HUES64 (cell line): ENCODE results near the gene PILRA.
A peak's percentile ranks its signal among the peaks of the same experiment; 100 is the strongest.
"Not testable (repeated sequence)": the region's sequence is repeated elsewhere in the genome, so short reads cannot be mapped to it uniquely, and the experiment has no call there.

Experiments
- H3K27ac ChIP-seq: 2 replicates; pipeline ENCODE4 v1.7.0; 2013; ENCODE audit warnings: low read depth, low read length, inconsistent platforms
- H3K27me3 ChIP-seq: 2 replicates; pipeline ENCODE4 v1.6.1; 2013; ENCODE audit warnings: mild to moderate bottlenecking, low read length; ENCODE audit not compliant: insufficient read depth
- H3K36me3 ChIP-seq: 2 replicates; pipeline ENCODE4 v1.6.1; 2013; ENCODE audit warnings: mild to moderate bottlenecking, low read length; ENCODE audit not compliant: insufficient read depth
- H3K4me1 ChIP-seq: 2 replicates; pipeline ENCODE4 v1.6.1; 2013; ENCODE audit warnings: mild to moderate bottlenecking, low read length, moderate library complexity; ENCODE audit not compliant: insufficient read depth
- H3K4me3 ChIP-seq: 2 replicates; pipeline ENCODE4 v1.5.1; 2013; ENCODE audit warnings: mild to moderate bottlenecking, low read length, moderate library complexity
- H3K9ac ChIP-seq: 2 replicates; pipeline ENCODE4 v1.6.1; 2013; ENCODE audit warnings: mild to moderate bottlenecking, low read depth, low read length
- H3K9me3 ChIP-seq: 2 replicates; pipeline ENCODE4 v1.6.1; 2013; ENCODE audit warnings: low read depth, low read length; ENCODE audit not compliant: insufficient read depth
- WGBS: fragments of 150-250, 120-280 bp; methylation state at CpG from one replicate; pipeline ENCODE4 v1.1.7; 2013; ENCODE audit warnings: missing lambda C conversion rate; 5-methylcytosine and 5-hydroxymethylcytosine counted together

Gene PILRA

DNA sequence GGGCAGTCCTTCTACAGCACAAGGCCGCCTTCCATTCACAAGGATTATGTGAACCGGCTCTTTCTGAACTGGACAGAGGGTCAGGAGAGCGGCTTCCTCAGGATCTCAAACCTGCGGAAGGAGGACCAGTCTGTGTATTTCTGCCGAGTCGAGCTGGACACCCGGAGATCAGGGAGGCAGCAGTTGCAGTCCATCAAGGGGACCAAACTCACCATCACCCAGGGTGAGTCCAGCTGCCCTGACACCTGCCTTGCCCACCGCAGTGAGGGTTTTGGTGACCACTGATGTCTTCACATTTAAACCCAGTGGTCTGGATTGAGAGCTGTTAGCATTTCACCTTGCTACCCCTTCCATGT, 14.5 kb upstream of the PILRA start:
- 96% methylated on average over 8 of the region's 8 CpGs for WGBS
- H3K4me3 ChIP-seq: no peak overlapping the region
- H3K27ac ChIP-seq: no peak overlapping the region
- no peaks in the 10 kb centered on the region for H3K4me1 ChIP-seq
- no peak overlapping the region for H3K9ac ChIP-seq
- H3K9me3 ChIP-seq: no peaks in the 10 kb centered on the region
- no peaks in the 10 kb centered on the region for H3K27me3 ChIP-seq
- H3K36me3 ChIP-seq: peaks cover 95% of the 10 kb centered on the region

DNA sequence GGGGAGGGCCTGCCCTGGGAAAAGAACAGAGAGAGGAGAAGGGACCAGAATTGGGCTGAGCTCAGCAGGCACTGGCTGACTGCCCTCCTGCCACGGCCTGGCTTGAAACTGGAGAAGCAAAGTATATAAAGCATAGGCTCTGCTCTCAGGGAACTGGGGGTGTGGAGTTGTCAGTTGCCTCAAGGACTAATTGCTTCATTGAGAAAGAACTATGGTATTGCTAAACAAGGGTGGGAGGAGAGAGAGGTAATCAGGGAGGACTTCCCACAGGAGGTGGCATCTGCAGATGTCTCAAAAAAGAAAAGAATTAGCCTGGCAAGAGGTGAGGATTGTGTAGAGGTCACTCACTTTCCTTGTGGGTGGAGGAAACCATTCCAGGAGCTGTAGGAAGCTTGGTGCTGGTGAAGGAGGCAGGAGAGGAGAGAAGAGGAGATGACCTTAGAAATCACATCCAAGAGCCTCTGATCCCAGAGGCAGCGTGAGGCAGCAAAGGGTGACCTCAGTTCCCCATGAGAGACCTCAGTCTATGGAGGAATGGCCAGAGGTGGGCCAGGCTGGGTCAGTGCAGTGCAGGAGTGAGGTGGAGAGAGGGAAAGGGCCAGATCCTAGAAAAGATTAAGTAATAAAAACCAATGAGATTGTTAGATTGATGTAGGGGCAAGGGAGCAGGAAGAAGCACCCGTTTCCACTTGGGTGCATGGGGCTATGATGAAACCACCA, 13.0 kb upstream of the PILRA start:
- H3K9ac ChIP-seq: no peak overlapping the region
- peaks cover 88% of the 10 kb centered on the region for H3K36me3 ChIP-seq
- no peaks in the 10 kb centered on the region for H3K4me1 ChIP-seq
- 95% methylated on average over 3 of the region's 3 CpGs for WGBS
- no peaks in the 10 kb centered on the region for H3K27me3 ChIP-seq
- no peaks in the 10 kb centered on the region for H3K9me3 ChIP-seq
- no peak overlapping the region for H3K4me3 ChIP-seq
- no peak overlapping the region for H3K27ac ChIP-seq

DNA sequence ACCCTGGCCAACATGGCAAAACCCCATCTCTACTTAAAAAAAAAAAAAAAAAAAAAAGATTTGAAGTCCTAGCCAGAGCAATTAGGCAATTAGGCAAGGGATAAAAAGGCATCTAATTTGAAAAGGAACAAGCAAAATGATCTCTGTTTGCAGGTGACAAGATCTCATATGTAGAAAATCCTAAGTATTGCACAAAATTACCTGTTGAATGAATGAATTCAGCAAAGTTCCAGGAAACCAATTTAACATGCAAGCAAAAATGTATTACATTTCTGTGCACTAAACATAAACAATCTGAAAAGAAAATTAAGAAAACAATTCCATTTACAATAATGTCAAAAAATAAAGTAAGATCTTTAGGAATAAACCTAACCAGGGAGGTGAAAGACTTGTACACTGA, 10.2 kb upstream of the PILRA start:
- Histone ChIP-seq H3K36me3 (peaks cover 69% of the 10 kb centered on the region), H3K4me3 (no peak overlapping the region)

DNA sequence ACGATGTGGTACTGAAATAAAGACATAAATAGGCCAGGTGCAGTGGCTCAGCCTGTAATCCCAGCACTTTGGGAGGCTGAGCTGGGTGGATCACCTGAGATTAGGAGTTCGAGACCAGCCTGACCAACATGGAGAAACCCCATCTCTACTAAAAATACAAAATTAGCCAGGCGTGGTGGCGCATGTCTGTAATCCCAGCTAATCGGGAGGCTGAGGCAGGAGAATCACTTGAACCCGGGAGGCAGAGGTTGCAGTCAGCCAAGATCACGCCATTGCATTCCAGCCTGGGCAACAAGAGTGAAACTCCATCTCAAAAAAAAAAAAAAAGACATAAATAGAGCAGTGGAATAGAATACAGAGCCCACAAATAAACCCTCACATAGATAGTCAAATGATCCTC, 9.5 kb upstream of the PILRA start:
- not testable (repeated sequence) for H3K27me3 ChIP-seq, H3K4me1 ChIP-seq, H3K27ac ChIP-seq, H3K9me3 ChIP-seq, H3K9ac ChIP-seq, H3K4me3 ChIP-seq
- WGBS: 90% methylated on average over 7 of the region's 7 CpGs
- H3K36me3 ChIP-seq: peaks cover 62% of the 10 kb centered on the region

More for the DNA sequence above, 10.2 kb upstream of the PILRA start:
- Histone ChIP-seq H3K27me3 (no peaks in the 10 kb centered on the region), H3K9me3 (no peaks in the 10 kb centered on the region), H3K9ac (no peak overlapping the region), H3K27ac (no peak overlapping the region), H3K4me1 (no peaks in the 10 kb centered on the region)

DNA sequence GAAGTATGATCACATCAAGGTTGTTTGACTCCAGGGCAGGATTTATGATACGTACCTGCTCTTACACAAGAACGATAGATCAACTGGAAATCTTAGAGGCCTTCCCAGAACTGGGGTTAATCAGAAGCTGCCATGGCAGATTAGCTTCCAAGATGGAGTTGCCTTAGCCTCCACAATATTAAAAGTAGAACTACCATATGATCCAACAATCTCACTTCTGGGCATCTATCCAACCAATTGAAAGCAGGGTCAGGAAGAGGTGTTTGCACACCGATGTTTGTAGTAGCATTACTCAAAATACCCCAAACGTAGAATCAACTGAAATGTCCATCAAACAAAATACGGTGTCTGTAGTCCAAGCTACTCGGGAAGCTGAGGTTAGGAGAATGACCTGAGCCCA, 8.8 kb upstream of the PILRA start:
- H3K4me3 ChIP-seq: no peak overlapping the region
- peaks cover 55% of the 10 kb centered on the region for H3K36me3 ChIP-seq
- no peaks in the 10 kb centered on the region for H3K27me3 ChIP-seq
- no peak overlapping the region for H3K27ac ChIP-seq
- 97% methylated on average over 6 of the region's 6 CpGs for WGBS
- no peaks in the 10 kb centered on the region for H3K9me3 ChIP-seq
- no peak overlapping the region for H3K9ac ChIP-seq
- no peaks in the 10 kb centered on the region for H3K4me1 ChIP-seq

DNA sequence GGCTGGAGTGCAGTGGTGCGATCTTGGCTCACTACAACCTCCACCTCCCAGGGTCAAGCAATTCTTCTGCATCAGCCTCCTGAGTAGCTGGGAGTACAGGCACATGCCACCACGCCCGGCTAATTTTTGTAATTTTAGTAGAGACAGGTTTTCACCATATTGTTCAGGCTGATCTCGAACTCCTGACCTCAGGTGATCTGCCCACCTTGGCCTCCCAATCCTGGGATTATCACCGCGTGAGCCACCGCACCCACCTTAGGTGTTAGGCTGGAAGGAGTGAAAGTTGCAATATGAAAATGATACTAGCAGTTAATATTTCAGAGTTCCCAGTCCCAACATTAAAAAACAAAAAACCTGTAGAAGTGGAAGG, 7.3 kb upstream of the PILRA start:
- not testable (repeated sequence) for H3K9me3 ChIP-seq, H3K4me1 ChIP-seq, H3K4me3 ChIP-seq, H3K27me3 ChIP-seq, H3K9ac ChIP-seq, H3K27ac ChIP-seq
- H3K36me3 ChIP-seq: peaks cover 41% of the 10 kb centered on the region
- 95% methylated on average over 7 of the region's 7 CpGs for WGBS

DNA sequence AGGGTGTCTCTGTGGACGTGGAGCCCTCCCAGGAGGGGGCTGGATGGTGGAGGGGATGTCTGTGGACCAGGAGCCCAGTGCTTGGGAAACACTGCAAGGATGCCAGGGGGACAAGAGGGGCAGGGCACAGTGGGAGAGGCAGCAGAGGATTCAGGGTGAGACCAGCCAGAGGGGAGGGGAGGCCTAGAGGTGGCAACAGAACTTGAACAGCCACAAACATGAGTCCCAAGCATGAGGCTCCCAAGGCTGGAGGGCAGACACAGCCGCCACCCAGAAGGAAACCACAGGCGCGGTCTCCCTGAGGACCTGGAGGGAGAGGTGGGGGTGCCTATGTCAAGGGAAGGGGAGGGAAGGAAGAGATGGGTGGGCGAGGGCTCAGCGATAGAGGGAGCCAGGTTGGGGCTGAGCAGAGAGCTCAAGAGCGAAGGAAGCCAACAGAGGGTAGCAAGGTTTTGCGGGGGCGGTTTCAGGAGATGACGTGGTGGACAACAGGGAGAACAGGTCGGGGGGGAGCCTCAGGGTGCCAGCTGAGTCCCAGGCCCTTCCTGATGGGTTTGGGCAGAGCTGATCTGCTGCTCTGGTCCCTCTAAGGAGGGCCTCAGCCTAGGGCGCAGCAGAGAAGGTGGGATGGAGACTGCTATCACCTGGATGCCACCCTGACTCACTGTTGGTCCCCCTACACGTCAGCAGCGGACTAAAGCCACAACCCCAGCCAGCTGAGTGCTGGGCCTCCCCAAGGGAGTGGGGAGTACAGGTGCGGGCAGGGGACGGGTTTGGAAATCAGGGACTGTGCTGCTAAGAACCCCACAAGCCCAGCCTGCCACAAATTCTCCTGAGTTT, 6.7 kb upstream of the PILRA start:
- H3K36me3 ChIP-seq: peaks cover 35% of the 10 kb centered on the region
- 92% methylated on average over 16 of the region's 16 CpGs for WGBS
- no peaks in the 10 kb centered on the region for H3K9me3 ChIP-seq
- H3K4me3 ChIP-seq: no peak overlapping the region
- H3K9ac ChIP-seq: no peak overlapping the region
- H3K27me3 ChIP-seq: no peaks in the 10 kb centered on the region
- H3K4me1 ChIP-seq: peaks cover 9% of the 10 kb centered on the region; the same call in 1 of the 2 replicates
- no peak overlapping the region for H3K27ac ChIP-seq

DNA sequence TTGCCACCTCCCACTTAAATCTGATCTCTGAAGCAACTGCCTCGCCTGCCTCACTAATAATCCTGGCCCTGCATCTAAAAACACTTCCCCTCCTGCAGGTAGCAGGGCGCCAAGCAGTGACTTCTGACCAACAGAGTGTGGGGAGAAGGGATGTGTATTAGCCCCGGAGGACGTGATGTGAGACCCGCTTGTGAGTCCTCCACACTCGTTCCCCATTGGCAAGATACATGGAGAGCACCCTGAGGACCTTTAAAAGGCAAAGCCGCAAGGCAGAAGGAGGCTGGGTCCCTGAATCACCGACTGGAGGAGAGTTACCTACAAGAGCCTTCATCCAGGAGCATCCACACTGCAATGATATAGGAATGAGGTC, 6.1 kb upstream of the PILRA start:
- Histone ChIP-seq H3K4me3 (no peak overlapping the region), H3K9me3 (no peaks in the 10 kb centered on the region), H3K9ac (no peak overlapping the region), H3K27ac (no peak overlapping the region), H3K36me3 (peaks cover 29% of the 10 kb centered on the region), H3K27me3 (no peaks in the 10 kb centered on the region), H3K4me1 (peaks cover 10% of the 10 kb centered on the region; the same call in 1 of the 2 replicates)
- WGBS: 90% methylated on average over 8 of the region's 8 CpGs

DNA sequence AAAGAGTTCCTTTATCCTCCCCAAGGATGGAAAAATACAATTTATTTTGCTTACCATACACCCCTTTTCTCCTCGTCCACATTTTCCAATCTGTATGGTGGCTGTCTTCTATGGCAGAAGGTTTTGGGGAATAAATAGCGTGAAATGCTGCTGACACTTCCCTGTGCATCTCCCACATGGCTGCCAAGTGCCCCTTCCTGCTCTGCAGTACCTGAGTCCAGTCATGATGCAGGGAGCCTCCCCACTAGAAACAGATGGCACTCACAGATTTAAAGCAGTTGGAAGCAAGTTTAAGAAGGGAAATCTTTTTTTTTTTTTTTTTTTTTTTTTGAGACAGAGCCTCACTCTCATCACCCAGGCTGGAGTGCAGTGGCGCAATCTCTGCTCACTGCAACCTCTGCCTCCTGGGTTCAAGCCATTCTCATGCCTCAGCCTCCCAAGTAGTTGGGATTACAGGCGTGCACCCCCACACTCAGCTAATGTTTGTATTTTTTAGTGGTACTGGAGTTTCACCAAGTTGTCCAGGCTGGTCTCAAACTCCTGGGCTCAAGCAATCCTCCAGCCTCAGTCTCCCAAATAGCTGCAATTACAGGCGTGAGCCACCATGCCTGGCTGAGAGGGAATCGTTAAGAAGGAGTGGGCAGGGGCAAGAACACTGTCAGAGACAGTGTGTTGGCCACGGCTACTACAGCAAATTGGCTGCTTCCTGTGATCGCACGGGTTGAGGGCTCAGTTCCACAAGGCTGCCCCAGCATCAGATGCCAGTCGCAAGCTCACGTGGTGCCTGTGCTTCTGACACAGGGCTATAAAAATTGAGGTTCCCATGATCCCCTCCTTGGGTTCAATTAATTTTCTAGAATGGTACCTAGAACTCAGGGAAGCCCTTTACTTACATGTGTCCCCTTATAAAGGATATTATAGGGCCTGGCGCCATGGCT, 5.3 kb upstream of the PILRA start:
- Histone ChIP-seq H3K4me3 (no peak overlapping the region), H3K27me3 (no peaks in the 10 kb centered on the region), H3K9me3 (no peaks in the 10 kb centered on the region), H3K9ac (no peak overlapping the region), H3K36me3 (peaks cover 22% of the 10 kb centered on the region), H3K27ac (no peak overlapping the region), H3K4me1 (peaks cover 10% of the 10 kb centered on the region; the same call in 1 of the 2 replicates)
- 94% methylated on average over 11 of the region's 12 CpGs for WGBS

DNA sequence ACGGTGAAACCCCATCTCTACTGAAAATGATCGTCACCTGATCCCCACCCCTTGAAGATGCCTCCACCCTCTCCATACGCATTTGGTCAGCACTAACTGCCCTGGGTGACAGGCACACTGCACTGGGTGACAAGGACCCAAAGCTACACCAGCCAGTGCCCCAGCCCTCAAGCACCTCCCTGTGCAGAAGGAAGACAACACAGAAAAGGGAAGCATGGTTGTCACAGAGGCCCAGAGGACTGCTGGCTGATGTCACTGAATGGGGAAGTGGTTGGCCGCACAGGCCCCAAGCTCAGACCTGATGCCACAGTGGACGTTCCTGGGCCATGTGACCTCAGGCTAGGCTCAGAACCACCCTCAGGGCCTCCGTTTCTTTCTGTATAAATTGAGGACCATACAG, 4.2 kb upstream of the PILRA start:
- H3K4me1 ChIP-seq: peaks cover 10% of the 10 kb centered on the region; the same call in 1 of the 2 replicates
- H3K9me3 ChIP-seq: no peaks in the 10 kb centered on the region
- H3K9ac ChIP-seq: no peak overlapping the region
- no peak overlapping the region for H3K4me3 ChIP-seq
- H3K27me3 ChIP-seq: no peaks in the 10 kb centered on the region
- no peak overlapping the region for H3K27ac ChIP-seq
- 88% methylated on average over 6 of the region's 6 CpGs for WGBS
- peaks cover 12% of the 10 kb centered on the region for H3K36me3 ChIP-seq

DNA sequence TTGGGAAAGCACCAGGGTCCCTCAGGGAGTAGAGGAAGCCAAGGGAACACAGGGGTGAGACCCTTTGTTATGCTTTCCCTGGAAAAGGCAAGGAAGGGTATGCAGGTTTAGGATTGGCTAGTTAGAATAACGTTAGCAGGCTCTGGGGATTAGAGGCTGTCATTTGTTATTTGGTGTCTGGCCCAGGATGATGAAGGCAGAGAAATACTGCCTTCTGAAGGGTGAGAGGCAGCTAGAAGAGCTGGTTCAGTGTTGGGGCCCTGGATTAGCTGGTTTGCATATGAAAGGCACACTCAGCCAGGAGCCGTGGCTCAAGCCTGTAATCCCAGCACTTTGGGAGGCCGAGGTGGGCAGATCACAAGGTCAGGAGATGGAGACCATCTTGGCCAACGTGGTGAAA, 3.0 kb upstream of the PILRA start:
- peaks cover 10% of the 10 kb centered on the region; the same call in 1 of the 2 replicates for H3K4me1 ChIP-seq
- H3K27ac ChIP-seq: peak overlapping the region; percentile 2; the same call in 1 of the 2 replicates

More for the DNA sequence above, 3.0 kb upstream of the PILRA start:
- Histone ChIP-seq H3K9ac (no peak overlapping the region), H3K9me3 (no peaks in the 10 kb centered on the region), H3K27me3 (no peaks in the 10 kb centered on the region), H3K4me3 (no peak overlapping the region), H3K36me3 (peaks cover 6% of the 10 kb centered on the region; the same call in 1 of the 2 replicates)
- 8% methylated on average over 4 of the region's 4 CpGs for WGBS
